Esophagus (tissue), 2 donors: Measurements from ENCODE around the gene COLGALT1. TPM values are rescaled to one million over a fixed set of nuclear protein-coding genes. Genes with fewer than 3 reads are reported as not detected.
A peak's percentile ranks its signal among the peaks of the same experiment; 100 is the strongest.

Experiments
- H3K27ac ChIP-seq, 2 donors: one replicate each; pipeline ENCODE4 v1.5.1; 2013; ENCODE audit warnings: low read depth in 2 of 2, mild to moderate bottlenecking in 2 of 2, inconsistent platforms in 1 of 2, low read length in 1 of 2, moderate library complexity in 1 of 2
- H3K27me3 ChIP-seq, 2 donors: one replicate each; pipeline ENCODE4 v1.6.1; 2013; ENCODE audit warnings: low read length in 2 of 2, control low read depth in 1 of 2, mild to moderate bottlenecking in 1 of 2; ENCODE audit not compliant: insufficient read depth in 2 of 2, control insufficient read depth in 1 of 2
- H3K36me3 ChIP-seq, 2 donors: one replicate each; pipeline ENCODE4 v1.6.1; 2013; ENCODE audit warnings: low read length in 1 of 2; ENCODE audit not compliant: control insufficient read depth in 2 of 2, insufficient read depth in 2 of 2
- H3K4me1 ChIP-seq, 2 donors: one replicate each; pipeline ENCODE4 v1.6.1; 2013; ENCODE audit warnings: low read length in 1 of 2; ENCODE audit not compliant: control insufficient read depth in 2 of 2, insufficient read depth in 2 of 2
- H3K4me3 ChIP-seq, 2 donors: one replicate each; pipeline ENCODE4 v1.5.1; 2013; ENCODE audit warnings: low read length in 2 of 2, mild to moderate bottlenecking in 2 of 2, low read depth in 1 of 2, moderate library complexity in 1 of 2
- H3K9me3 ChIP-seq, 2 donors: one replicate each; pipeline ENCODE4 v1.6.1; 2013; ENCODE audit warnings: mild to moderate bottlenecking in 2 of 2, low read depth in 1 of 2, low read length in 1 of 2, moderate library complexity in 1 of 2; ENCODE audit not compliant: control insufficient read depth in 2 of 2, insufficient read depth in 1 of 2
- WGBS, 2 donors: extraction: QIAGEN DNeasy Blood & Tissue Kit; methylation state at CpG; one replicate each; pipeline ENCODE4 v1.1.7; 2013; 5-methylcytosine and 5-hydroxymethylcytosine counted together
- polyA plus RNA-seq, 2 donors: library from polyadenylated mRNA; stranded (reverse); fragments of 200-250 nt; gene quantifications; one replicate each; pipeline ENCODE4 v1.2.3, GENCODE V29; 2013
- donor health status: healthy with polysubstance abuse.
- donor health status: Bipolar disorder and iron deficiency.

Gene COLGALT1
- polyA plus RNA-seq, 2 donors, result 23.6 to 24.8 TPM

DNA sequence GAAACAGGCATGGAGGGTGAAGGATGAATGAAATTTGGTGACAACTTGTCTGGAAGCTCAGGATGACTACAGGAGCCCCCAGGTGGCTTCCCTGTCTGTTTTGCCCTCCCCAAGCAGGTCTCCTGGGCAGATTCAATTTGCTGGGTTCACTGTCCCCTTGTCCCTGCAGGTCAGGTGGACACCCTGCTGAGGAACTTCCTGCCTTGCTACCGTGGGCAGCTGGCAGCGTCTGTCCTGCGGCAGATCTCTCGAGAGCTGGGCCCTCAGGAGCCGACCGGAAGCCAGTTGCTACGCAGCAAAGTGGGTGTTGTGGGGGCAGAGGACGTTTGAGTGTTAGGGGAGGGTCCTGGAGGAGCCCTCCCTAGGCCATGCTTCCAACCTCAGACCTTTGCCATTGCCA, 24.9 kb upstream of the COLGALT1 start:
- Histone ChIP-seq H3K9me3 (peaks cover 0 to 10% of the 10 kb centered on the region in 2 donors), H3K27me3 (no peaks in the 10 kb centered on the region), H3K4me3 (no peak overlapping the region), H3K36me3 (no peaks in the 10 kb centered on the region), H3K4me1 (no peaks in the 10 kb centered on the region), H3K27ac (no peak overlapping the region)
- 26 to 33% methylated on average over 8 of the region's 8 CpGs for WGBS, 2 donors

DNA sequence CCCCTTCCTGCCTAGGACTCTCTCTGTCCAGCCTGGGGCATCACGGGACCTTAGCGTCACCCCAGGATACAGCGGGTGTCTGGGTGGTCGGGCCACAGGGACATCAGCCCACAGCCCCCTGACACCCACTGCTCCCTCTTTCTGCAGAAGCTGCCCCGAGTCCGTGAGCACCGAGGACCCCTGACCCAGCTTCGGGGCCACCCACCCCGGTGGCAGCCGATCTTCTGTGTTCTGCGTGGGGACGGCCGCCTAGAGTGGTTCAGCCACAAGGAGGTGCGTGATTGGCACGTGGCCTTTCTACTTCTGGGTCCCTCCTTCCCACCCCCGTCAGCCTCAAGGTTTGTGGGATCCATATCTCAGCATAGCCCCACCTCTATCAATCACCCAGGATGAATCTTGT, 23.3 kb upstream of the COLGALT1 start:
- WGBS, 2 donors, result 81 to 83% methylated on average over 16 of the region's 16 CpGs

DNA sequence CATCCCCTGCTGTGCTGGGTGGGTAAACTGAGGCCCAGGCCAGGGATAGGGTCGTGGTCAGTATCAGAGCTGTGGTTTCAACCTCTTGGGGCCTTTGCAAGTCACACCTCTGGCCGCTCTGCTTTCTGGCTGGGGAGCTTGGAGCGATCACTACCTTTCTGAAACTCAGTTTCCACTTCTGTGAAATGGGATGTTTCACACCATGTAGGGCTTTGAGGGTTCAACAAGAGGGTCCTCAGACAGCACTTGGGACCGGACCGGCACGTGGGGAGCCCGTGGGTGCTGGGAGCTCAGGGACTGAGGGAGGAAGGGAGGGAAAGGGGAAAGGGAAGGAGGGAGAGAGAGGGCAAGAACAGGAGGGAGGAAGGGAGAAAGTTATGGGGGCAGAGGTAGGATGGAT, 22.9 kb upstream of the COLGALT1 start:
- Histone ChIP-seq H3K27me3 (no peaks in the 10 kb centered on the region), H3K4me3 (no peak overlapping the region), H3K4me1 (no peaks in the 10 kb centered on the region), H3K27ac (no peak overlapping the region), H3K9me3 (peaks cover 0 to 10% of the 10 kb centered on the region in 2 donors), H3K36me3 (no peaks in the 10 kb centered on the region)
- 63 to 70% methylated on average over 7 of the region's 7 CpGs for WGBS, 2 donors

More for the DNA sequence above, 23.3 kb upstream of the COLGALT1 start:
- no peaks in the 10 kb centered on the region for H3K27me3 ChIP-seq
- no peak overlapping the region for H3K4me3 ChIP-seq
- no peaks in the 10 kb centered on the region for H3K36me3 ChIP-seq
- peaks cover 0 to 10% of the 10 kb centered on the region in 2 donors for H3K9me3 ChIP-seq
- no peak overlapping the region for H3K27ac ChIP-seq
- H3K4me1 ChIP-seq, result no peaks in the 10 kb centered on the region

DNA sequence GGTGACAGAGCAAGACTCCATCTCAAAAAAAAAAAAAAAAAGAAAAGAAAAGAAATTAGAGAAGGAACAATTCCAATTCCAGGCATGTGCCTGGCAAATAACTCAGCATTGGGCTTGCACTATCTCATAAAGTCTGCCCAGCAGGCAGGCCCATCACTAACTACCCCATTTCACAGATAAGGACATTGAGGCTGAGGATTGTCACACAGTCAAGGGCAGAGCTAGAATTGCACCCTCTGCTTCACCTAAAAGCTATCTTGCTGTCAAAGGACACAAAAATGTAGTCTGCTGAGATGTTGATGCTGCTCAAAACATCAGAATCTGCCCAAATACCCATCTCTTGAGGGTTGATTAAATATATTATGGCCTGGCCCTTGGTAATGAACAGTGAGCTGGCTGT, 20.7 kb upstream of the COLGALT1 start:
- no peaks in the 10 kb centered on the region for H3K27me3 ChIP-seq
- H3K4me3 ChIP-seq, result no peak overlapping the region
- no peak overlapping the region for H3K27ac ChIP-seq
- peaks cover 7 to 8% of the 10 kb centered on the region in 2 donors for H3K4me1 ChIP-seq
- no peaks in the 10 kb centered on the region for H3K9me3 ChIP-seq
- H3K36me3 ChIP-seq, result no peaks in the 10 kb centered on the region

DNA sequence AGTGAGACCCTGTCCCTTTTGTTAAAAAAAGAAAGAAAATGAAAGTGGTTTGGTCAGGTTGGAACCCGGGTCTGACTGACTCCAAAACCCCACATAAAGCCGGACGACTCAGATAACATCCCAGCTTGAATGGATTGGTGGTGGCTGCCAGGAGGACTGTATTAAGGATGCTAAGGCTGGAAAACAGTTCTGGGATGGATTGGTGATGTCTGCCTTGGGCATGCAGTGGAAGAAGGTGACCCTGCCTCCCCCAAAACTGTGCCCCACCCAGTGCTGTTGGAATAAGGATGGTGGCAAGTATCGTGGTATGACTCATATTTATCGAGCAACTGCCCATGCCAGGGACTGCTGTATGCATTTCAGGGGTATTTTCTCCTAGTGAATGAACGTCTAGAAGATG, 18.5 kb upstream of the COLGALT1 start:
- H3K9me3 ChIP-seq, result no peaks in the 10 kb centered on the region
- 63 to 65% methylated on average over 6 of the region's 6 CpGs for WGBS, 2 donors
- no peaks in the 10 kb centered on the region for H3K27me3 ChIP-seq
- no peak overlapping the region for H3K27ac ChIP-seq
- H3K4me3 ChIP-seq, result no peak overlapping the region
- H3K4me1 ChIP-seq, result peaks cover 7 to 8% of the 10 kb centered on the region in 2 donors
- H3K36me3 ChIP-seq, result no peaks in the 10 kb centered on the region

DNA sequence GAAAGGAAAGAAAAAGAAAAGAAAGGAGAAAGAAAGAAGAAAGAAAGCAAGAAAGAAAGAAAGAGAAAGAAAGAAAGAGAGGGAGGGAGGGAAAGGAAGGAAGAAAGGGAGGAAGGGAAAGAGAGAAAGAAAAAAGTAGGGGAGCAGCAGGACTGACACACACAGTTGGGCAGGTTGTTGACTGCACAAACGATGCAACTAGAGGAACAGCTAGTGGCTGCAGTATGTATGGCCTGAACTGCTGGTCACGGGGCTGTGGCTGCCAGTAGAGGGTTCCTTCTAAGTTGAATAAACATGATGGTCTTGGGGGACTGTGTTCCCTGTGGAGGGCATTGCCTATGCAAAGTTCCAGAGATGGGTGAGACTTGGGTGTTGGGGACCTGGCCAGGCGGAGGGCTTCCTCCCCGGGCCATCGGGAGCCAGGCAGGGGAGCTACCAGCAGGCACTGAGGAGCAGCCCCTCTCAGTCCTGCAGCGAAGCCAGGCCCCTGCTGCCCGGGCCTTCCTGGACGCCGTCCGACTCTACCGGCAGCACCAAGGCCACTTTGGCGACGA, 16.7 kb upstream of the COLGALT1 start:
- no peaks in the 10 kb centered on the region for H3K36me3 ChIP-seq
- H3K27ac ChIP-seq, result peak overlapping the region in 1 of 2 donors; percentile 23
- 3 to 6% methylated on average over 13 of the region's 13 CpGs for WGBS, 2 donors
- H3K27me3 ChIP-seq, result no peaks in the 10 kb centered on the region
- no peaks in the 10 kb centered on the region for H3K9me3 ChIP-seq
- H3K4me1 ChIP-seq, result peaks cover 7 to 8% of the 10 kb centered on the region in 2 donors
- H3K4me3 ChIP-seq, result peak overlapping the region; percentile 29 to 38

DNA sequence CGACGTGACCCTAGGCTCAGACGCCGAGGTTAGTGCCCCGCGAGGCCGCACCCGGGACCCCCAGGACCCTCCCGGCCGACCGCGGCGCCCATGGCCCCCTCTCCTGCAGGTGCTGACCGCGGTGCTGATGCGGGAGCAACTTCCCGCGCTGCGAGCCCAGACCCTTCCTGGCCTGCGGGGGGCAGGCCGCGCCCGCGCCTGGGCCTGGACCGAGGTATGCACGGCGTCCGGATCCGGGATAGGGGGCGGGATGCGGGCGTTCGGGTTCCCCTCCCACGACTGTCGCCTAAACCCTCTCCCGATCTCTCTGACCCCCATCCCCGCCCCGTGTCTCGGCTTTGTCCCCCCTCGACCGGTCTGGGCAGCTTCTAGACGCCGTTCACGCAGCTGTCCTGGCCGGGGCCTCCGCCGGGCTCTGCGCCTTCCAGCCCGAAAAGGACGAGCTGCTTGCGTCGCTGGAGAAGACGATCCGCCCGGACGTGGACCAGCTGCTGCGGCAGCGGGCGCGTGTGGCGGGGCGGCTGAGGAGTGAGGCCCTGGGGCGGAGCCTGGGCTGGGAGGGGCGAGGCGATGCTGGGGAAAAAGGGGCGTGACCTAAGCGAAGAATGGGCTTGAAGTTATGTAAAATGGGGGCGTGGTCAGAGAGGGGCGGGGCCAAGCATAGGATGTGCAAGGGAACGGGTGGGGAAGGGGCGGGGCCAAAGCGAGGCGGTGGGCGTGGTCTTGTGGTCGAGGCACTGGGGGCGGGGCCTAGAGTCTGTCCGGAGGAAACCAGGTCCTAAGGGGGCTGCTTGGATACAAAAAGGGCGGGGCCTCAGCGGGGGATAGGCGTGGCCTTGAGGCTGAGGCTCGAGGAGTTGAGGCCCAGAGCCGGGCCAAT, 16.0 kb upstream of the COLGALT1 start:
- no peaks in the 10 kb centered on the region for H3K27me3 ChIP-seq
- no peaks in the 10 kb centered on the region for H3K36me3 ChIP-seq
- H3K4me3 ChIP-seq, result peak overlapping the region; percentile 29 to 38

DNA sequence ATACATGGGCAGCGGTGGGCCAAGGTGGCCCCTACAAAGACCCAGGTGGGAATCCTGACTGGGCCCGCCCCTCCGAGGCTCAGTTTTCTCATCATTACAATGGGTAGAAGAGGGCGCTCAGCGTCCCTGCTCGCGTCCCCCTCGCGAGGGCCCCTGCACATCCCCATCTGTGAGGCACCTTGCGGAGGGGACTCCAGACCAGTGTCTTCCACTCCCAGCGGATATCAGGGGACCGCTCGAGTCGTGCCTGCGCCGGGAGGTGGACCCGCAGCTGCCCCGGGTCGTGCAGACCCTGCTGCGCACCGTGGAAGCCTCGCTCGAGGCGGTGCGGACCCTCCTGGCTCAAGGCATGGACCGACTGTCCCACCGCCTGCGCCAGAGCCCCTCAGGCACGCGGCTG, 15.3 kb upstream of the COLGALT1 start:
- 76% methylated on average over 30 of the region's 30 CpGs for WGBS, 2 donors
- Histone ChIP-seq H3K9me3 (no peaks in the 10 kb centered on the region), H3K4me1 (peaks cover 7 to 8% of the 10 kb centered on the region in 2 donors), H3K27ac (no peak overlapping the region), H3K27me3 (no peaks in the 10 kb centered on the region), H3K36me3 (no peaks in the 10 kb centered on the region), H3K4me3 (no peak overlapping the region)

More for the DNA sequence above, 16.0 kb upstream of the COLGALT1 start:
- Histone ChIP-seq H3K4me1 (peaks cover 7 to 8% of the 10 kb centered on the region in 2 donors), H3K9me3 (no peaks in the 10 kb centered on the region), H3K27ac (peak overlapping the region; percentile 23 to 30)
- 2% methylated on average over 71 to 82 of the region's 82 CpGs for WGBS, 2 donors

DNA sequence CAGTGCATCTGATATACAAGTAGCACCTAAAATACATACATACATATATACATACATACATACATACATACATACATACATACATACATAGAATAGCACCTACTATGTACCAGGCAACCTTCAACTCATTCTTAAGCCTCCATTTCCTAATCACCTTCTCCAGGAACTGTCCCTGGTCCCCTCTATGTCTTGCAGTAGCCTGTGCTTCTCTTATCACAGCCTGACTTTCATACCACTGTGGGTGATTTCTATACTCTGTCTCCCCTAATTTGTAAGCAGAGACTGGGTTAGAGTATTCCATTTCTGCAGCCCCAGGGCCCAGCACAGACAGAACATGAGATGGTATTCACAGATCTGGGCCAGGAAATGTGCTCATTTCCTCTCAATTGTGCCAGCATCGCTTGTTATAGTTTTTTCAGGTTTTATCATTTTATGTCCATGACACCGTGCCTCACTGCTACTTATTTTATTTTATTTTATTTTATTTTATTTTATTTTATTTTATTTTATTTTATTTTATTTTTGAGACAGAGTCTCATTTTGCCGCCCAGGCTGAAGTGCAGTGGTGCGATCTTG, 14.2 kb upstream of the COLGALT1 start:
- no peak overlapping the region for H3K4me3 ChIP-seq
- WGBS, 2 donors, result 84 to 88% methylated on average over 4 of the region's 4 CpGs

More for the DNA sequence above, 14.2 kb upstream of the COLGALT1 start:
- H3K27ac ChIP-seq, result no peak overlapping the region
- H3K9me3 ChIP-seq, result no peaks in the 10 kb centered on the region
- no peaks in the 10 kb centered on the region for H3K27me3 ChIP-seq
- H3K4me1 ChIP-seq, result peaks cover 7 to 8% of the 10 kb centered on the region in 2 donors
- H3K36me3 ChIP-seq, result no peaks in the 10 kb centered on the region
